ENCODE results near the gene GPR180.

Gene GPR180

DNA sequence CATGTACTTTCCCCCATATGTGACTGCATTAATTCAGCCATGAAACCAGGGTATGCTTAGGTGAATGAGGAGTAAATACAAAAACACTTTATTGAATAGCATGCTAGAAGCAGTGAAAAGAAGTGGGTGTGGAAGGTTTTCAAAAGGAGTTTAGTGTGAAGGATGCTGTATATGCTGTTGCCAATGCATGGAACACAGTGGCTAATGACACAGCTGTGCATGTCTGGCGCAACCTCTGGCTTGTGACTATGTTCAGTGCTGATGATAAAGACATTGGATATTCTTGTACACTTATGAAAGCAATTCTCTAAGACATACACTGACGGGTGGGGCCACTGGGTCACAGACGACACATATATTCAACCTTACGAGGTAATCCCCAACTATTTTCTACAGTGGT lies 55.5 kb downstream of the GPR180 start:
- no peak for DNase-seq

DNA sequence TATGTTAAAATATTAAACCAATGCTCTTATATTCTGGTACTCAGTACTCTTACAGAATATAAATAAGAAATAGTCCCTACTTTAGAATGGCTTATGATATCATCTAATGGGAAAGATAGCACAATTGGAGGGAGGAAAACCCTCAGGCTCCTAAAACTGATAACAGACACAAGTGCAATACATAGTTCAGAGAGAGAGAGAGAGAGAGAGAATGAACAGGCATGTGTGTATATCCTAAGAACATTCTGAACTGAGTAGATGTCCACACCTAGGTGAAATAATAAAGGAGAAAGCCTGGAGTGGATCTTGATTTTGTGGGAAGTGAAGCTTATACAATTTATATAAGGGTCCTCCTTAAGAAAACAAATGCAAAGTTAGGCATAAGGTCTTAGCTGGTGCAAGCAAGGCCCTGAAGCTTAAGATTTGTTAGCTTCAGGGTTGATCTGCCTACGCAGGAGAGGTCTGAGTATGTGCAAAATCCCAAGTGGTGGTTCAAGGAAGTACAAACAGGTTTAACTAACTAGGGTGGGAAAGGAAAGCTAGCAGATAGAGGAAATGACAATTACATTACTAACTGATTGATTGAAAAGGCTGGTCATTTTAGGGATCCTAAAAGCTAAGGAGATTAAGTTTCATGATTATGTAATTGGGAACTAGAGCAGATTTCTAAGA lies 57.4 kb downstream of the GPR180 start:
- no peak for DNase-seq

DNA sequence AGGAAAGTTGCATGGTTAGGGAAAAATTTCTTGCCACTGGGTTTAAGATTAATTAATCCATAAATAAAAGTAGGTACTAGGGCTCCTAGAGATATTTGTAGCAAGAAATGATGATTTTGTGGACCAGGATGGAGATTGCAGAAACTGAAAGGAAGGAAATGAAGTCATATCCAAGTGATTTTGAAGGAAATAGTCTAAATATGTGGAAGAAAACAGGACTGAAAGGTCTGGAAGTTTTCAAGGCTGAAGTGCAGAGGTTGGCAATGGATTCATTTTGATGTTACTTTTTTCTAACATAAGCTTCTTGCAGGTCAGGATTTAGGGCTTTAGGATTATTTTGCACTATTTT lies 57.9 kb downstream of the GPR180 start:
- DNase-seq: no peak

DNA sequence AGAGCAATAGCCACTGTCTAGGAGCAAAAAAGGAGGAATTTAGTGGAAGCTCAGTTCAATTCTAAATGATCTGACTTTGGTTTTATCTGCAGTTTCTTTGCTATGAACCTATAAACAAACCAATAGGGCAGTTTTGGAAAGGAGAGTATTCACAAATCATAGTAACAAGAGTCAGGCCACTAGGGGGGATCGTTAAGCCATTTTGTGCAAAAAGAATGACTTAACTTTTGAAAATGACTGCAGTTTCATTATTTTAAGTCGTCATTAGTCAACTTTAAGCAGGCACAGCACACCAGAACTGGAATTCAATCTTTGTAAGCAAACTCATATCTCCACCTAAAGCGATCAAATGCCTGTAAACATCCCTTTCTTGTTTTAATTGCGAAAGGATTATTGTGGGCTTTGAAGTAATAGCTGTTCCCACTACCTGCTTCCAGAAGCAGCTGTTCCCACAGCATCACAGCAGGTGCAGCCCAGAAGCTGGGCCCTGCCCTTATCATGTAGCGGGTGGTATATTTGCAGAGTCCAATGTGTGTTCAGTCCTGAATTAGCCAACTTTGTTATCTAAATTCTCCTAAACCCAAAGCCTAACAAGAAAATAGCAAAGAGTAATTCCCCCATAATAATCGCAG lies 59.2 kb downstream of the GPR180 start:
- no peak for DNase-seq

DNA sequence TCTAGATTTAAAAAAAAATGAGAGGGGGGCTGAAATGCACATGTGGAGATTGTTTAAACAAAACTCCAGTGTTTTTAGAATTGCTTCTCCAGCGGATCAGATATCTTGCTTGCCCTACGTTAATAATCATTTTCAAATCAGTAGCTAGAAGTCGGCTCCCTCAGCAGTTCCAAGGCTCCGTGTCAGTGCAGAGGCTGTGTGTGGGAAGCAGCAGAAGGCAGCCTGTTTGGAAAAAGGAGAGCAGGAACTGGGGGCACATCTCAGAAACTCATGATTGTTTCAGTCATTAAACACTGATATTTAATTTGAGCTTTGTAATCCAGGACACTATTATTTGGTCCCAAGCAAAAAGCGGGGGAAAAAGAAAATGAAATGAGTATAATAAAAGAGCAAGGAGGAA lies 59.7 kb downstream of the GPR180 start:
- no peak for DNase-seq

DNA sequence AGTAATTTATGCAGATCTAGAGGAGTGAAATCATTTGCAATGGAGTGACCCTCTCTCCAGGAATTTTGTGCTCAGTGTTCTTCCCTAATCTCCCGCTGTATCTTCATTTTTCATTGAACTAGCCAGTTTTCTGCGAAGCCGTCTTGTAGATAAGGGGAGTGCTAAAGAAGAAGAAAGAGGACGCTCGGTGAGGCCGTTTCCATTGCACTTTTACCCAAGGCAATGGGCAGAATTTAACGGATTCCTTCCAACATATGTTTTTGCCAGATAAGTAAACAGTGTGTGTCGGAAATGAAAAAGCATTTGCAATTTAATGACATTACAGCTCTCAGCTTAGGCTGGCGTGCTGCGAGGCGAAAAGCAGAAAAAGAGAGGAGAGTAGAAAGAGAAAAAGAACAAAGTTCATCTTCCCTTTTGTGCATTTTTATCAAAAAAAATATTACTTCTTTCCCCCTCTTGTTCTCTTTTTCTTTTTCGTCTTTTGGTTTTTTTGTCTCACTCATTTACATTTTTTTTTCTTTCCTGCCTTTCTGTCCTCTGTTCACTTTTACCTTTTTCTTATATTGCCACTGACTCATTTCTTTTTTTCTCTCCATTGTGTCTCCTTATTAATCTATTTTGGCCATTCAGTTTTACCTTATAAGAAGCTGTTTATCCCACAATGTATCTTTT lies 60.8 kb downstream of the GPR180 start:
- DNase-seq: no peak

DNA sequence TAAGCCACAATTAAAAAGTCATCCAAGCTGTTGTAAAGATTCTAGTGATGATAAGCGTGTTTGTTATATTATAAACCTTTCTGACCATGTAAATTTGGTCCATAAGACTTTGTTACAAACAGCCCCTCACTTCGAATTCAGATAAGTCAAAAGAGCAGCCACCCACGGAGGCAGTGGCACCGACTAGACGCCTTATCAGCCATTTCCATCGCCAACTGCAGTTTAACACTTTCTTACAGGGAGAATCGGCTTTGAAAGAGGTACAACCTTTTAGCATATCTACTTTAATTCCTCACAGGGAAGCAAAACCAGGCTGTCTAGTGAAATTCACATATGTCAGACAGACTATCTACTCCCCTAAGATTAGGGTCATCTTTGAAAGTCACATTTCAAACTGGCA lies 63.2 kb downstream of the GPR180 start:
- DNase-seq: no peak

DNA sequence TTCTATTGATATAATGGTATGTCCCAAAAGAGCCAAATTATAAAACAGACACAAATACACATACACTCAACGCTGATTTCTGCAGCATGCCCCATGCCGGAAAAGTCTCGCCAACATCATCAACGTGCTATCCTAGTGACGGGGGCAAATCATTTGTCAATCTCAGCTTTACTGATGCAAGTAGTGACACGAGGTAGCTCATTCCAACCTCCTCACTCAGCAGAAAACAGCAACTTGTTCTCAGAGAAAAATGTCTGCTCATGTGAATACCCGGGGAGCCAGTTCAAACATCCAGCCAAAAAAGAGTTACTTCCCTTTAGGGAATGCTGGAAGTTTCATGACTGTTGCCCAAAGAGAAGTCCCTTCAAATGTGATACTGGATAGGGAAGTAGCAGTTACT lies 64.4 kb downstream of the GPR180 start:
- no peak for DNase-seq

DNA sequence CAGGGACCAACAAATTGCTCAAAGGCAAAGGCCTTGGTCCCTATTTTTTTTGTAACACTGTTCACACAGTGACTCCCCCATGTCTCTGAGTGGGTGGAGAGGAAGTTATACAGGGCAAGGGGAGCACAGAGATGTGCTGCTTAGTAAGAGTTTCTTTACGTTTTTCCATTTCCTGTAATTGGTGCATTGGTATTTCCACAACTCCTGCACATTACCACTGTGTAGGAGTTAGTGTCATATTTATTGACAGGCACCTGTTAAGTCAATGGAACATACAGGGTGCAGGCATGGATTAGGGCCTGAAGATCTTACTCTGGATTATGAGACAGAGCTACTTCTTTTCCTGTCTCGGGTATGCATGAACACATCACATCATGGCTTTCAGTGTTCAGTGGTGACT lies 65.5 kb downstream of the GPR180 start:
- DNase-seq: no peak

DNA sequence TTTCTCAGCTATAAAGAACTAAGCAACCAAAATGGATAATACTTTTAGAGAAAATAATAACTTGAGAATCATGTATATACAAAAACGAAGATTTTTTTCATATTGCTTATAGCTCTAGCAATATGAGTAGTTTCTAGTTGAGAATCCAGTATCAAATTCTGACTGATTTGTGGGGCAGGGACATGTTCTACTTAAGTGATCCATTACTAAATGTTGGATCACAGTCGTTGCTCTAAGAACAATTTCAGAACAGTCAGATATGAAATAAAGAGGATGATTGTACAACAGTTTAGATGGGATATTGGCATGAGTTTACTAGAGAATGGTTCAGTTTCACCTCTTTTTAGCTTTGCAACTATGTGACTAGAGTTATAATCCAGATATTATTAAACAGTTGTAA lies 70.7 kb downstream of the GPR180 start:
- DNase-seq: no peak

DNA sequence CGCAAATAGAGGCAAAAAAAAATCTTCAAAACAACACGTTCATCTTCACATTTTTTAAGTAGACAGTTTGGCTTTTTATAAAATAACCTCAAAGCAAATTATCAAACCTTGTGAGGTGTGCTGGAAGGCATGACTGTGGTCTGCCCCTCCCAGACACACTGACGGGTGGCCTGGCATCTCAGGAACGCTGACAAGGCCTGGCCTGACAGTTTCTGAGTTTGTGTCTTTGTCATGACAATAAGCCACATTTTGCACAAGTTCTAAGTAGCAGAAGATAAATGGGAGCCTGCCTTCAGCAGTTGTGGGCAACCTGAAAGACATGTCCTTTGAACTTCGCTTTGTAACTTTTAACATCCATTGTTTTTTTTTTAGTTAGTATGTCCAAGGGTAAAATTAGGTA lies 72.2 kb downstream of the GPR180 start:
- no peak for DNase-seq

DNA sequence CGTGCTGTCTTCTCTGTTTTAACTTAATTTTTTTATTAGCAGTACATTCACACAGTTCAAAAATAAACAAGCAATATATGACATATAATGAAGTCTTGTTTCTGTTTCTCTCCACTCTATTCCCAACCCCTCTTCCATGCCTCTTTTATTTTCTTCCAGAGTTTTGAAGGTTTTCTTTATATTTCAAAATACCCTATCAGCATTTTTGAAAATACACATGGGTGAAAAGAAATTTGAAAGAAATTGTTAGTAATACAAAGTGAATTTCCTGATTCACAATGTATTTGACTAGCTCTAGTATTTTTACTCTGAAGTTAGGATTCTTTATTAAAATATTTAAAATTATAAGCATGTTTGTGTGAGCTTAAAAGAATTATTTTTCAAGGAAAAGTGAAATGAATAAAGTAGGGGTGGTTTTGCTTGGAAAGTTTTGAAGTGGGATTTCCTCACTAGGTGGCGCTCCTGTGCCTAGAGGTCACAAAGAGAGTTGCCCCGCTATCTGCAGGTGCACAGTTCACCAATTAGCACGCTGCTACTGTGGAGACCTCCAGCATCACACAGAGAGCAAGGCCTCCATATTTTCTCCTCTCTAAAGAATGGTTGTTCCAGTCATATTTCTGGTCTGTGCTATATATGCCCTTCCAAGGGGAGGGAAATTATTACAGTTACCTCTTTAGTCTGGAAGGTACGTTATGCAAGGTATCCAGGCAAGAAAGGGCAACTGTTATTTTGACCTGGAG lies 73.1 kb downstream of the GPR180 start:
- no peak for DNase-seq

DNA sequence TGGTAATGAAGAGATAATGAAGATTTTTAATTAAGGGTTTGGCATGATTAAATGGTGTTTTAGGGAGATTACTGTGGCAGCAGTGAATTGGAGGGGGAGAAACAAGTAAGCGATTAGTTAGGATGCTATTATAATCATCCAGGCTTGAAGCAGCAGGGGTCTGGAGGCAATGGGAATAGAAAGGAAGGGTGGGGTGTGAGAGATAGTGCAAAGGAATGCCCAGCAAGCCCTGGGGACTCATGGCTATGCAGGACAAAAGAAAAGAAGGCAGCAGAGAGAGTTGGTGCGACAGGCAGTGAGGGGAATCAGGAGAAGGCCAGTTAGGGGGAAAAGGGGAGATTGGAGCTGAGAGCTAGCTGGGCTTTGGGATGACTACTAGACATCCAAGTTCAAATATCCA lies 76.1 kb downstream of the GPR180 start:
- DNase-seq: no peak

DNA sequence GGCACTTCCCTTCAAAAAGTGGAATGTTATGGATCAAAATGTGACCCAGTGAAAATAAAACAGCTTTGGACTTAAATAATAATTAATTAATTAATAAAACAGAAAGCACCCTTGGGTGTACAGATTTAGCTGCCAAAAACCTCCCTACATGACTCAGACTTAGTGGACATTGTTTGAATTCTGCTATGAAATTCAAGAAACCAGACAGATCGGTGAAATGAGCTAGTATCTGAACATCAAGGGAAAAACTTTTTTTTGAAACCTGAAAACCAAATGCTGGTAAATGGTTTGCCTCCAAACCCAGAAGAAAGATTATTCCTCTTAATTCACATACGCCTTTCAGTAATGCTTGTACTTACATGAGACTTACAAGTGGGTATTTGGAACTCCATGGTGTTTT lies 77.2 kb downstream of the GPR180 start:
- no peak for DNase-seq

DNA sequence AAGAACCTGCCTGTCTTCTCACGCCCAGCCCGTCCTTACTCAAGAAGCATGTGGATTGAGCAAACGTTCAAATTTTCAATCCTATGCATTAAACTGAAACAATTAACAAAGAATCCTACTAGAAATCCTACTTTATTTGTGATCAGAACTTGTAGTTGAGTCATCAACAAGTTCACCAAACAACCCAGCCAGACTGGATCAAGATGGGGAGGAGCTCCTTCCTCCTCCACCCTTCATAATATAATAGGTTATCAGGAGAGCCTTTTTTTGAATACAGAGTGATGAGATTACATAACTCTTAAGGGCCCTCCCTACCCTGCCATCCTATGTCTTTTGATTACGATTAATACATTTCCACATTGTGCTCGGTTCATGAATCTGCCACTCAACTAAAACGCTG lies 78.0 kb downstream of the GPR180 start:
- no peak for DNase-seq

DNA sequence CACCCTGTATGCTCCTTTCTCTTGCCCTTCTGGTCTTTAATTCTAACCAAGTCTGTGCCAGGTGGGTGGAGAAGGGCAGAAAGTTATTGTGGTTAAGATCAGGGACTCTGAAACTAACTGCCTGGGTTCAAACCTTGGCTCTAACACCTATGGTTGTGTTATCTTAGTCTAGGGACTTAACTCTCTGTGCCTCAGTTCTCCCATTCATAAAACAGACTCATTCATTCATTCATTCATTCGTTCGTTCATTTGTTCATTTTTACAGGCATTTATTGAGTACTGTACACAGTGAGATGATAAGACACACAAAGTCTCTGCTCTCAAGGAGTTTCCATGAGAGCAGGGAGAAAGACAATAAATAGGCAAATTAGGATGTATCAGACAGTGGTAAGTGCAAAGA lies 80.6 kb downstream of the GPR180 start:
- no peak for DNase-seq

DNA sequence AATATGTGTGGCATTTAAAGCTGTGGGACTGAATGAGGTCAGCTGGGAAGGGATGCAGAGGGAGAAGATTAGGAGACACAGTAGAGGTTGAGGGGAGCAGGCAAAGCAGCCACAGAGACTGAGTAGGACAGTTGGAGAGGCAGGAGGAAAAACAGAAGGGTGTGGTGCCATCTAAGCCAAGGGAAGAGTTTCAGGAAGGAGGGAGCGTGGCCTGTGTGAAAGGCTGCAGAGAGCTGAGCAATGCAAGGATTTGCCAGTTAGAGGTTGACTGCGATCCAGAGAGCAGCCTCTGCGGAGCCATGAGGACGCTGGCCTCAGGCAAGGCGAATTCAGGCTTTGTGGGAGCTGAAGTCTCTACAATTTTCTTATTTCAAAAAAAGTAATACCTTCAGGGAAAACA lies 81.8 kb downstream of the GPR180 start:
- no peak for DNase-seq

Data from left hindlimb (tissue), 1 donor.